GM18867 (cell line): ENCODE results near the gene FLYWCH2.
"Not testable (repeated sequence)": the region's sequence is repeated elsewhere in the genome, so short reads cannot be mapped to it uniquely, and the experiment has no call there.

ENCODE experiments used
- ATAC-seq: cut with Tn5 transposase; IDR thresholded peaks from one replicate; pipeline ENCODE4 v1.9.1; 2021; ENCODE audit warnings: mild to moderate bottlenecking, moderate library complexity; ENCODE audit not compliant: unreplicated experiment

The FLYWCH2 gene

DNA sequence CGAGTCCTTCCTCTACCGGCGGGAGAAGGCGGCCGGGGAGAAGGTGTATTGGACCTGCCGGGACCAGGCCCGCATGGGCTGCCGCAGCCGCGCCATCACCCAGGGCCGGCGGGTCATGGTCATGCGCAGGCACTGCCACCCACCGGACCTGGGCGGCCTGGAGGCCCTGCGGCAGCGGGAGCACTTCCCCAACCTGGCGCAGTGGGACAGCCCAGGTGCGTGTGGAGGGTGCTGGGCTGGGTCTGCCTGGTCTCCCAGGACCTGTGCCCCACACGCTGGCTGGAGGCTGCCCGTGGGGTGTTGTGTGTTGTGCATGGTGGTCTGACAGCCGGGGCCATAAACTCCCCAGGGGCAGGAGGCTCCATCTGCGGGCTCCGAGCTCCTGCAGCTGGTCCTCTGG lies 54.2 kb downstream of the FLYWCH2 start:
- no peak for ATAC-seq

DNA sequence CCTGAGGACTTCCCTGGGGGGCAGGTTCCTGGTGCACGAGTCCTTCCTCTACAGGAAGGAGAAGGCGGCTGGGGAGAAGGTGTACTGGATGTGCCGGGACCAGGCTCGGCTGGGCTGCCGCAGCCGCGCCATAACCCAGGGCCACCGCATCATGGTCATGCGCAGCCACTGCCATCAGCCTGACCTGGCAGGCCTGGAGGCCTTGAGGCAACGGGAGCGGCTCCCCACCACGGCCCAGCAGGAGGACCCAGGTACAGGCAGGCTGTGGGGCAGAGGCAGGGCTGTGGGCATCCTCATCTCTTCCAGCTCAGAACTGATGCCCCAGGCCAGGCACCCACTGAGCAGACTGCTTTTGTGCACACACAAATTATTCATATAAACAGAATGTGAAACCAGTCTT lies 55.2 kb downstream of the FLYWCH2 start:
- no peak for ATAC-seq

DNA sequence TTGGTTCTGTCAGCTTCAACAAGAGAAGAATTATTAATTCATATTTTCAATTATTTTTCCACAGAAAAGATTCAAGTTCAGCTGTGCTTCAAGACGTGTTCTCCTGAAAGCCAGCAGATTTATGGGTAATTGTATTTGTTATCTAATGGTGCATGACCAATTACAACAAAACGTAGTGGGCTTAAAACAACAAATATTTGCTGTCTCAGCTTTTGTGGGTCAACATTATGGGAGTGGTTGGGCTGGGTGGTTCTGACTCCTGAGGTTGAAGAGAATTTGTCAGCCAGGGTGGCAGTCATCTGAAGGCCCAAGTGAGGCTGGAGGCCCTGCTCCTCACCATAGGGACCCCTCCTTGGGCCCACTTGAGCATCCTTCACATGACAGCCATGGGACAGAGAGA lies 57.0 kb downstream of the FLYWCH2 start:
- ATAC-seq = no peak

DNA sequence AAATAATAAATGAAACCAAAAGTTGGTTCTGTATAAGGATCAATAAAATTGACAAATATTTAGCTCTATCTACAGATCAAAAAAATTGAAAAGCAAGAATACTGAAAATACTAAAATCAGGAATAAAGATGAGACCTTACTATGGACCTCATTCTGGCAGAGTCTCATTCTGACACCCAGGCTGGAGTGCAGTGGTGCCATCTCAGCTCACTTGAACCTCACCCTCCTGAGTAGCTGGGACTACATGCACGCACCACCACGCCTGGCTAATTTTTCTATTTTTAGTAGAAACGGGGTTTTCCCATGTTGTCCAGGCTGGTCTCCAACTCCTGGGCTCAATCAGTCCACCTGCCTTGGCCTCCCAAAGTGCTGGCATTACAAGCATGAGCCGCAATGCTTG lies 59.0 kb downstream of the FLYWCH2 start:
- no peak for ATAC-seq

DNA sequence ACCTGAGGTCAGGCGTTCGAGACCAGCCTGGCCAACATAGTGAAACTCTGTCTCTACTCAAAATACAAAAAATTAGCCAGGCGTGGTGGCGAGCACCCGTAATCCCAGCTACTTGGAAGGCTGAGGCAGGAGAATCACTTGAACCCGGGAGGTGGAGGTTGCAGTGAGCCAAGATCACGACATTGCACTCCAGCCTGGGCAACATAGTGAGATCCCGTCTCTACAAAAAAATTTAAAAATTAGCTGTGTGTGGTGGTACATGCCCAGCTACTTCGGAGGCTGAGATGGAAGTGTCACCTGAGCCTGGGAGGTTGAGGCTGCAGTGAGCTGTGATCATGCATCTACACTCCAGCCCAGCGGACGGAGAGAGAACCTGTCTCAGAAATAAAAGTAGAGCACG lies 60.7 kb downstream of the FLYWCH2 start:
- not testable (repeated sequence) for ATAC-seq

DNA sequence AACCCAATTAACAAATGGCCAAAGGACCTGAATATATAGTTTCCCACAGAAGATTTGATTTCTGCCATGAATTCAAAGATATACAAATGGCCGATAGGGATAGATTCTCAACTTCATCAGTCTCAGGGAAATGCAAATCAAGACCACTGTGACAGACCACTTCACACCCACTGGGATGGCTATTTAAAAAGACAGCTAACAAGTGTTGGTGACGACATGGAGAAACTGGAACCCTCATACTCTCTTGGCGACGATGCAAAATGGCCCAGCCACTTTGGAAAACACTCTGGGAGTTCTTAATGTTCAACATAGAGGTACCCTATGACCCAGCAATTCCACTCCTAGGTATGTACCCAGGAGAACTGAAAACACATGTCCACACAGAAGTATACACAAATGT lies 63.6 kb downstream of the FLYWCH2 start:
- ATAC-seq = no peak
